GM19452 (cell line): ENCODE measurements around the gene GKN2.

Source experiments
- ATAC-seq: cut with Tn5 transposase; IDR thresholded peaks from one replicate; pipeline ENCODE4 v1.9.1; 2021; ENCODE audit not compliant: unreplicated experiment

GKN2 gene

GRCh38 chr2:68952887-68953521 is at the start of gene GKN2:
Gene GKN2 (minus strand): TSS chr2:68952893. CDS start chr2:68952861, 32 bp downstream.
- ATAC-seq, result no peak

- no peak for ATAC-seq
Observed at GRCh38 chr2:69001879-69002278, 49.2 kb upstream of the GKN2 start.

- ATAC-seq, result no peak
Observed at GRCh38 chr2:68997401-68997800, 44.7 kb upstream of the GKN2 start.

GRCh38 chr2:68995916-68996315 is 43.2 kb upstream of the GKN2 start:
- ATAC-seq, result no peak

GRCh38 chr2:68994864-68995263 is 42.2 kb upstream of the GKN2 start:
- no peak for ATAC-seq

GRCh38 chr2:68993660-68994059 is 41.0 kb upstream of the GKN2 start:
- no peak for ATAC-seq

- ATAC-seq, result no peak
Observed at GRCh38 chr2:68992933-68993332, 40.2 kb upstream of the GKN2 start.

GRCh38 chr2:68992341-68992740 is 39.6 kb upstream of the GKN2 start:
- ATAC-seq, result no peak

GRCh38 chr2:68989035-68989434 is 36.3 kb upstream of the GKN2 start:
- no peak for ATAC-seq

GRCh38 chr2:68987021-68987503 is 34.4 kb upstream of the GKN2 start:
- ATAC-seq, result no peak

GRCh38 chr2:68980956-68981355 is 28.3 kb upstream of the GKN2 start:
- no peak for ATAC-seq

GRCh38 chr2:68978098-68978497 is 25.4 kb upstream of the GKN2 start:
- no peak for ATAC-seq

- no peak for ATAC-seq
Observed at GRCh38 chr2:68977453-68977852, 24.8 kb upstream of the GKN2 start.

- no peak for ATAC-seq
Observed at GRCh38 chr2:68975844-68976243, 23.2 kb upstream of the GKN2 start.

GRCh38 chr2:68974946-68975665 is 22.4 kb upstream of the GKN2 start:
- no peak for ATAC-seq

- no peak for ATAC-seq
Observed at GRCh38 chr2:68974251-68974650, 21.6 kb upstream of the GKN2 start, which contains the start of gene GKN1. Gene GKN1 (plus strand): TSS chr2:68974636. CDS start chr2:68974678, 42 bp downstream.

GRCh38 chr2:68971591-68972231 is 19.0 kb upstream of the GKN2 start:
- ATAC-seq, result no peak

GRCh38 chr2:68970566-68971265 is 18.0 kb upstream of the GKN2 start:
- ATAC-seq, result no peak

- no peak for ATAC-seq
Observed at GRCh38 chr2:68969736-68970490, 17.2 kb upstream of the GKN2 start.

- ATAC-seq, result no peak
Observed at GRCh38 chr2:68968221-68968620, 15.5 kb upstream of the GKN2 start.

GRCh38 chr2:68964282-68964681 is 11.6 kb upstream of the GKN2 start:
- no peak for ATAC-seq
